ENCODE data around the gene USP17L30. TPM values are rescaled to one million over a fixed set of nuclear protein-coding genes. Genes with fewer than 3 reads are reported as not detected.
"Not testable (repeated sequence)": the region's sequence is repeated elsewhere in the genome, so short reads cannot be mapped to it uniquely, and the experiment has no call there.

The USP17L30 gene
- polyA plus RNA-seq, 1 donor, result not detected

DNA sequence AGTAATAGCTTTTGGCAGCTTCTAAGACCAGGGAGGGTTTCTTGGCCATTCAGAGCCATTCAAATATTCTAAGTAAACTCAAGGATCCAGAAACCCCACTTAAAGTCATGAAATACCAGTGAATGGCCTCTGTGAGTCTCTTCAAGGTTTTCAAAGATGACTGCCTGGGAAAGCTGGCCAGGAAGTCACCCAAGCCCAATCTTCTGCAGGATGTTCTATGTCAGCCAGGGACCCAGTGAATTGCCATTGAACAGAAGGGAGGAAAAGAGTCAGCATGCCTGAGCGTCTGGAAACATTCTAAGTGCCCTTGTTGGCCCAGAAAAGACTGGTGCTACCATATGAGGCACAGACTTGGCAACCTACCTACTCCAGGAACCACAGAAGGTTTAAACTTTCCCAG lies 17.0 kb downstream of the USP17L30 start:
- H3K4me3 ChIP-seq (ENCODE audit: low read length); DNase-seq; H3K27me3 ChIP-seq (ENCODE audit: control insufficient read depth, insufficient read depth, low read length); H3K9me3 ChIP-seq (ENCODE audit: control insufficient read depth, low read depth, low read length); H3K36me3 ChIP-seq (ENCODE audit: control insufficient read depth, insufficient read depth, low read length); H3K27ac ChIP-seq (ENCODE audit: low read length); H3K4me1 ChIP-seq (ENCODE audit: control insufficient read depth, insufficient read depth, low read length): not testable (repeated sequence)
- WGBS (ENCODE audit: insufficient coverage, low lambda C conversion rate), result no CpG with 5 or more reads among the region's 1 CpG

DNA sequence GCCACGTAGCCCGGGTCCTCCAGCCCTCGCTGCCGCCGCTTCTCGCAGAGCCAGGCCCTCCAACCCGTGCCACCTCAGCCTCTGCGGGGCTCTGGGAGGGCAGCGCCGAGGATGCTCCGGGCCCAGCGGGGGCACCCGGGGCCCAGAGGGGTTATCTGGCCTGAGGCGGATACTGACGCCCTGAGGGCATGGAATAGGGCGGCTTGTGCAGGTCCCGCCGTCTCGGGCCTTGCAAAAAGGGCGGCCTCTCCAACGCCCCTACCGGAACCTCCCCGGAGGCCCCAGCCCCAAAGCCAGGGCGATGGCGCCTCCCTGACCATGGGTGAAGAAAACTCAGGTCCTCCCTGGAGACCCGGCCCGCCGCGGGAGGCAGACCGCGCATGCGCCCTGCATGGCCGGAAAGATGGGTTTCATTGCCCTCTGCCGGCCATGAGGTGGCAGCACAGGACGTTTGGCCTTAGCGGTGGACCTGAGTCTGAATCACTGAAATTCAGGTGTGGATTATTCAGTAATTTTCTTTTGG lies 18.1 kb downstream of the USP17L30 start:
- not testable (repeated sequence) for H3K4me1 ChIP-seq (ENCODE audit: control insufficient read depth, insufficient read depth, low read length); H3K36me3 ChIP-seq (ENCODE audit: control insufficient read depth, insufficient read depth, low read length); H3K9me3 ChIP-seq (ENCODE audit: control insufficient read depth, low read depth, low read length); H3K27ac ChIP-seq (ENCODE audit: low read length); H3K27me3 ChIP-seq (ENCODE audit: control insufficient read depth, insufficient read depth, low read length)
- no CpG with 5 or more reads among the region's 36 CpGs for WGBS (ENCODE audit: insufficient coverage, low lambda C conversion rate)
- peak overlapping the region; percentile 32 for H3K4me3 ChIP-seq (ENCODE audit: low read length)
- peak in 1 of 2 donors; percentile 18 for DNase-seq

DNA sequence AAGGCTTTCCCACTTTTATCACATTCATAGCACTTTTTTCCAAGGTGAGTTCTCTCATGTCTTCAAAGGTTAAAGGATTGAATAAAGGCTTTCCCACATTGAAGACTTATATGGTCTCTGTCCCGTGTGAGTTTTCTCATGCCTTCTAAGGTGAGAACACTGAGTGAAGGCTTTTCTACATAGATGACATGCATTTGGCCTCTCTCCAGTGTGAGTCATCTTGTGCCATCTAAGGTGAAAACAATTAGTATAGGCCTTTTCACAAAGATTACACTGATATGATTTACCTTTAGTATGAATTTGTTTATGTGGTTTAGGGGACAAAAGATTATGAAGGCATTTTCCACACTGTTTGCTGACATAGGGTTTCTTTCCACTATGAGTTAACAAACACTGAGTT lies 21.2 kb downstream of the USP17L30 start:
- no peaks in the 10 kb centered on the region for H3K27me3 ChIP-seq (ENCODE audit: control insufficient read depth, insufficient read depth, low read length)
- no peak overlapping the region for H3K27ac ChIP-seq (ENCODE audit: low read length)
- H3K36me3 ChIP-seq (ENCODE audit: control insufficient read depth, insufficient read depth, low read length), result no peaks in the 10 kb centered on the region
- DNase-seq, result no peak
- H3K4me3 ChIP-seq (ENCODE audit: low read length), result no peak overlapping the region
- H3K4me1 ChIP-seq (ENCODE audit: control insufficient read depth, insufficient read depth, low read length), result no peaks in the 10 kb centered on the region
- H3K9me3 ChIP-seq (ENCODE audit: control insufficient read depth, low read depth, low read length), result no peaks in the 10 kb centered on the region
- 100% methylated on average over 1 of the region's 1 CpG for WGBS (ENCODE audit: insufficient coverage, low lambda C conversion rate)

DNA sequence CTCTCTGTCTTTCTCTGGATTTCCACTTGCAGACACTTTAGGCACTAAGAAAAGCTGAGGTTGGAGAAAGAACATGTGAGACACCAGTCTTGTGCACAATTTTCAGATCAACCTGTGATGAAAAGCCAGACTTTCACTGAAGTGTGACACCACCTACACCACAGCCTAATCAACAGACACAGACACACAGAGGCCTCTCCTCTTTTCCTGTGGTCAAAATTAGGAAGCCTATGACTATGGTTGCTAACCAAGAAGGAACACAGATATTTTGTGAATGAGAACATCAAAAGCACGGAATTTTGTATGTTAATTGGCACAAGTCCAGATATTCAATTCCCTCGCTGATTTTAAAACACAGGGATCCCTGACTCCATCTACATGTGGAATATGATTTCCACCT lies 26.1 kb downstream of the USP17L30 start:
- not testable (repeated sequence) for DNase-seq; H3K27me3 ChIP-seq (ENCODE audit: control insufficient read depth, insufficient read depth, low read length); H3K4me1 ChIP-seq (ENCODE audit: control insufficient read depth, insufficient read depth, low read length); H3K4me3 ChIP-seq (ENCODE audit: low read length); H3K36me3 ChIP-seq (ENCODE audit: control insufficient read depth, insufficient read depth, low read length); H3K9me3 ChIP-seq (ENCODE audit: control insufficient read depth, low read depth, low read length); H3K27ac ChIP-seq (ENCODE audit: low read length)
- WGBS (ENCODE audit: insufficient coverage, low lambda C conversion rate), result 100% methylated on average over 1 of the region's 2 CpGs

DNA sequence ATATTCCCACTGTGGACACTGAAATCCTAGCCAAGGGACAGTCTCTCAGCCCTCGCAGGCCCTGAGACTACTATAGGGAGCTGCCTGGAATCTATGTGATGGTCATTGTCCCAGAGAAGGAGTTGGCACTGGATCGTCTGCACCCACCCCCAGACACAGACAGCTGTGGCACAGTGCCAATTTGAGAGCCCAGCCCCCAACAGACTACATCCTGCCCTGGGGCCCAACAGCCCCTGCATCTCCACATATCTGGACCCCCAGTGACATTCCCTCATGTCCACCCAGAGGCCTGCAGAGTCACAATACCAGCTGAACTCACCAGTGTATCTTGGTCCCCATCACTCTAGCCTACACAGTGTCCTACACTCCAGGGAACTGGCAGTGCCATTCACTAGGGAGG lies 42.8 kb downstream of the USP17L30 start:
- not testable (repeated sequence) for H3K27ac ChIP-seq (ENCODE audit: low read length); H3K36me3 ChIP-seq (ENCODE audit: control insufficient read depth, insufficient read depth, low read length); H3K4me3 ChIP-seq (ENCODE audit: low read length); DNase-seq; H3K27me3 ChIP-seq (ENCODE audit: control insufficient read depth, insufficient read depth, low read length); H3K4me1 ChIP-seq (ENCODE audit: control insufficient read depth, insufficient read depth, low read length); H3K9me3 ChIP-seq (ENCODE audit: control insufficient read depth, low read depth, low read length)
- WGBS (ENCODE audit: insufficient coverage, low lambda C conversion rate), result no CpG with 5 or more reads among the region's 2 CpGs

DNA sequence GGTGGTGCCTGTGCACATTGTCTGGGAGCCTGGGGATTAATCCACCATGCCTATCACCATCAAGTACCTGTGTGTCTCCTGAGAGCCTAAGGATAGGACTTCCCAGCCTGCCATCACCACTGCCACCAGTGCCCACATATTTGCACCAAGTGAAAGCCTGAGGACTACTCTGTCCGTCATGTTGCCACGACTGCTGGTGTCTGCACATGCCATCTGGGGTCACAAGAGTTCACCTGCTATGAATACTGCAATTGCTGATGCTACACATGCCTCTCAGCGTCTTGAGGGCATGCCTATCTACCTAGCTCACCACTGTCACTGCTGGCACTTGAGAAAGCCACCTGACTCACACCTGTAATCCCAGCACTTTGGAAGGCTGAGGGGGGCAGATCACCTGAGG lies 43.6 kb downstream of the USP17L30 start:
- not testable (repeated sequence) for H3K4me3 ChIP-seq (ENCODE audit: low read length); DNase-seq; H3K27me3 ChIP-seq (ENCODE audit: control insufficient read depth, insufficient read depth, low read length); H3K9me3 ChIP-seq (ENCODE audit: control insufficient read depth, low read depth, low read length); H3K27ac ChIP-seq (ENCODE audit: low read length); H3K4me1 ChIP-seq (ENCODE audit: control insufficient read depth, insufficient read depth, low read length); H3K36me3 ChIP-seq (ENCODE audit: control insufficient read depth, insufficient read depth, low read length)
- no CpG with 5 or more reads among the region's 3 CpGs for WGBS (ENCODE audit: insufficient coverage, low lambda C conversion rate)

DNA sequence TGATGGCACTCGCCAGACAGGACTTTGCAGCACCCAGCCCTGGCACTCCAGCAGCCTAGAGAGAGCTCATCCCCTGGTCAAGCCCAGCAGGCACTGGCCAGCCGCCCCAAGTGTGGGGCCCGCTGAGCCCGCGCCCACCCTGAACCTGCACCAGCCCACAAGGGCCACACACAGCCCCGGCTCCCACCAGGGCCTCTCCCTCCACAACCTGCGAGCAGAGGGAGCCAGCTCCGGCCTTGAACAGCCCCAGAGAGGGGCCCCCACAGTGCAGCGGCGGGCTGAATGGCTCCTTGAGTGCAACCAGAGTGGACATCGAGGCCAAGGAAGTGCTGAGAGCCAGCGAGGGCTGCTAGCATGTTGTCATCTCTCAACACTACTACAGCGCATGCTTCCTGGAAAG lies 46.9 kb downstream of the USP17L30 start:
- WGBS (ENCODE audit: insufficient coverage, low lambda C conversion rate), result no CpG with 5 or more reads among the region's 13 CpGs
- Histone ChIP-seq H3K27me3 (ENCODE audit: control insufficient read depth, insufficient read depth, low read length) (no peaks in the 10 kb centered on the region), H3K4me1 (ENCODE audit: control insufficient read depth, insufficient read depth, low read length) (no peaks in the 10 kb centered on the region), H3K9me3 (ENCODE audit: control insufficient read depth, low read depth, low read length) (peaks cover 4% of the 10 kb centered on the region), H3K4me3 (ENCODE audit: low read length) (no peak overlapping the region), H3K27ac (ENCODE audit: low read length) (no peak overlapping the region), H3K36me3 (ENCODE audit: control insufficient read depth, insufficient read depth, low read length) (no peaks in the 10 kb centered on the region)
- no peak for DNase-seq

Other genes starting within 250 kb of the USP17L30 start
- gene FAM90A26, start 192.7 kb upstream of the USP17L30 start, polyA plus RNA-seq, result not detected
- not detected for gene USP17L10, start 152.5 kb upstream of the USP17L30 start, polyA plus RNA-seq
- not detected for gene USP17L11, start 147.7 kb upstream of the USP17L30 start, polyA plus RNA-seq
- gene USP17L12, start 143.0 kb upstream of the USP17L30 start, polyA plus RNA-seq, result not detected
- not detected for gene USP17L13, start 138.2 kb upstream of the USP17L30 start, polyA plus RNA-seq
- gene USP17L15, start 128.7 kb upstream of the USP17L30 start, polyA plus RNA-seq, result not detected
- not detected for gene USP17L17, start 119.2 kb upstream of the USP17L30 start, polyA plus RNA-seq
- gene USP17L18, start 114.5 kb upstream of the USP17L30 start, polyA plus RNA-seq, result not detected
- gene USP17L19, start 109.8 kb upstream of the USP17L30 start, polyA plus RNA-seq, result not detected
- gene USP17L20, start 105.0 kb upstream of the USP17L30 start, polyA plus RNA-seq, result not detected
- gene USP17L21, start 100.3 kb upstream of the USP17L30 start, polyA plus RNA-seq, result not detected
- not detected for gene USP17L22, start 95.5 kb upstream of the USP17L30 start, polyA plus RNA-seq
- gene USP17L24, start 38.0 kb upstream of the USP17L30 start, polyA plus RNA-seq, result not detected
- gene USP17L25, start 33.2 kb upstream of the USP17L30 start, polyA plus RNA-seq, result not detected
- gene USP17L26, start 28.5 kb upstream of the USP17L30 start, polyA plus RNA-seq, result not detected
- not detected for gene USP17L5, start 23.7 kb upstream of the USP17L30 start, polyA plus RNA-seq
- gene USP17L27, start 19.0 kb upstream of the USP17L30 start, polyA plus RNA-seq, result not detected
- not detected for gene USP17L28, start 14.2 kb upstream of the USP17L30 start, polyA plus RNA-seq
- gene USP17L29, start 9.5 kb upstream of the USP17L30 start, polyA plus RNA-seq, result not detected
- not detected for gene DEFB131A, start 81.3 kb downstream of the USP17L30 start, polyA plus RNA-seq

Data from large intestine (tissue), 3 donors.